ENCODE results near the gene NFAM1.
A peak's percentile ranks its signal among the peaks of the same experiment; 100 is the strongest.

NFAM1 gene, protein sequence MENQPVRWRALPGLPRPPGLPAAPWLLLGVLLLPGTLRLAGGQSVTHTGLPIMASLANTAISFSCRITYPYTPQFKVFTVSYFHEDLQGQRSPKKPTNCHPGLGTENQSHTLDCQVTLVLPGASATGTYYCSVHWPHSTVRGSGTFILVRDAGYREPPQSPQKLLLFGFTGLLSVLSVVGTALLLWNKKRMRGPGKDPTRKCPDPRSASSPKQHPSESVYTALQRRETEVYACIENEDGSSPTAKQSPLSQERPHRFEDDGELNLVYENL

DNA sequence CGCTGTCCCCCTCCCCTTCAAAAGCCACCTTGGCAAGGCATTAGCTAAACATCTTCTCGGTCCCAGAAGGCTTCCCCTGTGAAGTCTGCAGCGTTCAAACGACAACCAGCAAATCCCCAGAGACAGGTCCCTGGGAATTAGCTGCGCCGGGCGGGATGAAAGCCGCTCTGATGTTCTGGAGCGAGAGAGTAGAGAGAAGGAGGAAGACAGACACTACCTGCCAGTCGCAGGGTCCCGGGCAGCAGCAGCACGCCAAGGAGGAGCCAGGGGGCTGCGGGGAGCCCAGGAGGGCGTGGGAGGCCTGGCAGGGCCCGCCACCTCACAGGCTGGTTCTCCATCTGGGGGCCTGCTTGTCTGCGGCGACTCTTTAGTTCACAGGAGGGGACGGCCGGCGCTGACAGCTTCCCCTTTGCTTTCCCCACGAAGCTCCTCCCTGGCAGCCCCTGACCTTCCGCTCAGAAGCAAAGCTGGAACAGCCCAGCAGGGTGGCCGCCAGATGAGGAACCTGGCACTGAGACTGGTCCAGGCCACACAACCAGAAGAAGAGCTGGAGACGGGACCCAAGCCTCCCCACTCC, at the start of gene NFAM1:
NFAM1 (minus strand) TSS at position 384 of the 577 bp plus-strand sequence; CDS start at position 338, 46 bp downstream.
- no peak for DNase-seq

DNA sequence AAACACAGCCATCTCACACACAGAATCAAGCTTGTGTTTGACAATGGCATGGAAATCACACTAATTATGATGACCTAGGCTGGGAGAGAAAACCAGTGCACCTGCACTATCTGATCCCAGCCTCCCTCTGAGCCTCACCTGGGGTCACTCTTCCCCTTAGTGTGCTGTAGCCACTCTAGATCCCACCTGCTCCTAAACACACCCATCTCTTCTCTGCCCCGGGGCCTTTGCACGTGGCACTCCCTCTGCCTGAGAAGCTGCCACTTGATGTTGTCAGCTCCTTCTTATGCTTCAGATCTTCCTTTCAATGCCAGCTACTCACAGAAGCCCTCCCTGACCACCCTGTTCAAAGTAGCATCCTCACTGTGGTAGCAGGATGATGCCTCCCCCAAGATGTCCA, 42.9 kb upstream of the NFAM1 start:
- DNase-seq = no peak

DNA sequence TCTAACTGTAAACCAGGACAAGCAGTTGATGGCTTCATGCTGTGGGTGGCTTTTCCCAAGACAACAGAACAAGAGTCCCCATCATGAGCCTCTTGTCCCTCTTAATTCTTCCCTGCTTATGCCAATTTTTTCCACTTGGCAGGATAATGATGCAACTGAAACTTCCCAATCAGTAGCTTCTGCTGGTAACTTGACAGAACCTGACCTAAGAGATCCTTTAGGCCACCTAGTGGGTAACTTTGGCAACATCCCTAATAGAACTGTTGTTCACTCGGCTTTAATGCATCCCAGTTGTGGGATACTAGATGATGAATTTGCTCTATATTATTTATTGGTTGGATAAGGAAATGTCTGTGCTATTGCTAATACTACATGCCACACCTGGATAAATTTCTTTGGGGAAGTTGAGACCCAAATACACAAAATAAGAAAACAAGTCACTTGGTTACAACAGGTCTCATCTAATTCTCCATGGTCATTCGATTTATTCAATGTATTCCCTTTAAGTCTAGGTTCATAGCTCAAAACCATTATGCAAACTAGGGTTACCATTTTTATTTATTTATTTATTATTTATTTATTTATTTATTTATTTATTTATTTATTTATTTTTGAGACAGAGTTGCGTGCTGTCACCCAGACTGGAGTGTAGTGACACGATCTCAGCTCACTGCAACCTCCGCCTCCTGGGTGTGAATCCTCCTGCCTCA, 41.4 kb upstream of the NFAM1 start:
- DNase-seq = no peak

DNA sequence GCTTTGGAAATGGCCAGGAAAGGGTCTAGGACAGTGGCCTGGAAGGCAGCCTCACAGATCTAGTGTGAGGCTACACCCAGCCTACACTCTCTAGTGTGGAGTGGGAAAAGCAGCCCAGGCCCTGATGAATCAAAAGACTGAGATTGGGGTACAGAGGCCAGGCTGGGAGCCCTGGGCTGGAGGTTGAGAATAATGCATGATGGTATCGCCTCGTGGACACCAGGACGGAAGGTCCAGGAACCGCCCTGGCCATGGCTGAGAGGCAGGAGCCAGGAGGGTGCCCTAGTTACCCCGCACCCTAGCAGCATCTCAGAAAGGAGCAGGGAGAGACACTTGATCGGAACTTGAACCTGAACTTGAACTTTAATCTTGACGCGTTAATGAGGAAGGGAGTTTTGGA, 40.5 kb upstream of the NFAM1 start:
- DNase-seq = no peak

DNA sequence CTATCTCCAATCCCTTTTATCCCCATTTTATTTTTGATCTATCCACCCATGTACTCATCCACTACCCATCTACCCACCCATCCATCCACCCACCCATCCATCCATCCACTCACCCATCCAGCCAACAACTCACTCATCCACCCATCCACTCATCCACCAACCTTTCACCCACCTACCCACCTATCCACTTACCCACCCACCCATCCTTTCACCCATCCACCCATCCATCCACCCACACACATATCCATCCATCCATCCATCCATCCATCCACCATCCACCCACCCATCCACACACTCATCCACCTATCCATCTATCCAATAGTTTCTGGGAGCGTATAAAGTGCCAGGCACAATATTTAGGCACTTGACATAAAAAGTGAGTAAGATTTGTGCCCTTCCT, 39.2 kb upstream of the NFAM1 start:
- no peak for DNase-seq

DNA sequence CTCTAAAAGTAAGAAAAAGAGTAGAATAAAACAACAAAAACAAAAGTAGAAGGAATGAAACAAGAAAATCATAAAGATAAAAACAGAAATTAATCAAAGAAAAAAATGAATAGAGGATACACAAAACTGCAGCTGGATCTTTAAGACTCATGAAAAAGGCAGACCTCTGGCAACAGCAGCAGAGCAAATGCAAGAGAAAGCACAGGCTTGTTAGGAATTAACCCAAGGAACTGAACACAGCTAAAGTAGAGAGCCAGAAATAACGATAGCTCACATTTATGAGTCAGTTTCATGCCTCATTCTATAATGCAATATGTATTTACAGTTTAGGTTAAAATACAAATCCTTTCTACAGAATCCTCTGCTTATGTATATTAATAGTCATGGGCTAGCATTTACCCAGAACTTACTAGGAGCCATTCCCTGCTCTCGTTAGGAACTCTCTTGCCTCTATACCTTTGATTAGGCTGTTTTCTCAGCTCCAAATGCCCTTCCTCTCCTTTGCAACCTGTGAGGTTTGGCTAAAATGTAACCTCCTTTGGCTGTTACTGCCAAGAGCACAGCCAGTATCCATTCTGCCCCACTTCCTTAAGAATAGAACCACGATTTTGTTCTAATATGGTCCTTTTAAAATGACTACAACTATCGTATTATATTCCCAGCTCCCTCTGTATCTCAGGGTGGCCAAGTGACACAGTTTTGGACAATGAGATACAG, 38.3 kb upstream of the NFAM1 start:
- DNase-seq = no peak

DNA sequence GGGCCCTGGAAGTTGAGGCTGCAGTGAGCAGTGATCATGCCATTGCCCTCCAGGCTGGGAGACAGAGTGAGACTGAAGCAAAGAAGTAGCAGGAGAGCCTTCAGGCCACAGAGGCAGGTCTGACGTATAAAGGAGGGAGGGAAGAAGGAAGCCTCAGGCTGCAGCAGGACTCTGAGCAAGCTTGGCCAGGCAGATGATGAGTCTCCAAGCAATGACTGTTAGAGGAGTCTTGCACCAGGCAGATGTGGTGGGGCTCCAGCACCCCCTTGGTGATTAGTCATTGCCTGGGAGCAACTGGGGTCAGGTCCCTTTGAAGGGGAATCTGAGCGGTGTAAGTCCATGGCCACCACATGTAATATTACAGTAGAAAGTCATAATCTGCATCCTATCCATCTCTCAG, 36.6 kb upstream of the NFAM1 start:
- no peak for DNase-seq

DNA sequence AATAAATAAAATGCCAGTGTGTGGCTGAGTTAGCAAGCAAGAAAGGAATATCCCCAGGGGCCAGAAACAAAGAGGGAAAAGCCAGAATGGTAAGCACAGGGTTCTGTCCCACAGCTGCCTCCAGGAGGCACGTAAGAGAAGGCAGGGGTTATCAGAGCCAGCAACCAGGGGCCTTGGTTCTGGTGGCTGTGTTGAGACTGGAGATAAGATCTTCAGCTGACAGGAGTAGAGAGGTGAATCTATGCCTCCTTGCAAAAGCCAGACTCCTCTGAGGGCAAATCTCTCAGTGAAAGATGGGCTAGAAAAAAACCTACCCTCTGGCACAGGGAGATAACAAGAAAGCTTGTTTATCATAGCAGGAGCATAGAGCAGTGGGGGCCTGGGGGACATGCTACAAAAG, 29.8 kb upstream of the NFAM1 start:
- DNase-seq = peak; percentile 20

DNA sequence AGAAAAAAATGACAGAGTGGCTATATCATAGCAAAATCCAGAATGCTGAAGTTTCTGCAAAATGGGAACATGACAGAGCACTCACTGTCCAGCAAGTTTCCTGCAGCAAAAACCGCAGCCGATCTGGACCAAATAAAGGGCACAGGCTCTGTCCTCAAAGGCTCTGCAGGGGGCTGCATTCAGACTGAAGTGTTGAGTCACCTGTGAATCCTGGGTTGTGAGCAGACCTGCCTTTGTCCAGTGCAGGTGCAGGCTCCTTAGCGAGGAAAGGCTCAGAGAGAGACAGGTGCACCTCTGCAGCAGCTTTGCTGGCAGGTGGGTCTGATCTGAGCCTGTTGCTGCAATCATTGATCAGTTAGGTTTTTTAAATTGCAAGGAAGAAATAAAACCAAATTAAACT, 29.3 kb upstream of the NFAM1 start:
- DNase-seq = peak; percentile 33

DNA sequence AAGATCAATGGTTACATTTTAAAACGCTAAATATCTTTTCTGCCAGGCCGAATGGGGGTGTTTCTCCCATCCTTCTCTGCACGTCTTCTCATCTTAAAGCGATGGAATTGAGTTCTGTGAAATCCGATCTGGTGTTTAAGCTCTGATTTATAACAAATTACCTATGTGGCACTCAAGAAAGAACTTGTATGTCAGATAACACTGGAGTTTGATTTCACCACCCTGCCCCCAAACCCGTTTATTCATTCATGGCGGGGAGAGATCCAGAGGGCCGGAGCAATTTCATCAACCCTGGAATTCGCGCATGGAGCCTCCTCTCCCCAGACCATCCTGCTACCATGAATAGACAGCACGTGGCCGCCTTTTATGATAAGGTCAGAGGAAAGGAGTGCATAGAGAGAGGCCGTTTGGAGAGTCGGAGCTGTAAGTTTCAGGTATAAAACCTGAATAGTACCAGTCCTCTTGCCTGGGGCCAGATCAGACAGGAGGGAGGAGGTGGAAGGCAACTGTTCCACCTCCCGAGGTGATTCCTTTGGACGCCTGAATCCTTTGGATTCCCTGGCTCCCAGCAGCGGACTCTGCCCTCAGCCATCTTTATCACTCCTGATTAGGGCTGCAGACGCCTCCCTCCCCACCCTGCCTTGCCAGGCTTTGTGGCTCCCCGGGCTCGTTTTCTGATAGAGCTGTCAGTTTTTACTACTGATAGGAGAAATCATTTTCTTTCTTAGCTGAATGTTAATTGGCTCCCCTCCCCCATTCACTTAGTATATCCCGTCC, 27.3 kb upstream of the NFAM1 start:
- DNase-seq = no peak

DNA sequence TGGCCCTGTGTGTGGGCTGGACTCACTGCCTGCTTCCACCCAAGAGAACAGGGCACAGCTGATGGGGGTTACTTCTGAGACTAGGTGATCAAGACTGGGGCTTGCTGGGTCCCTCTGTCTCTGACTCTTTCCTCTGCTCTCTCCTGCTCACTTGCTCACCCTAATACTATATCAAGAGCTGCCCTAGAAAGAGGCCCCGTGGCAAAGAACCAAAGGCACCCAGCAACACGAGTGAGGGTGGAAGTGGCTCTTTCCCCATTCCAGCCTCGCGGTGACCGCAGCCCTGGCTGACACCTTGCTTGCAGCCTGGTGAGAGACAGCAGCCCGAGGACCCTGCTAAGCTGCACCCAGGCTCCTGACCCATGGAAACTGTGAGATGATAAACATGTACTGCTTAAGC, 20.7 kb upstream of the NFAM1 start:
- DNase-seq = no peak

DNA sequence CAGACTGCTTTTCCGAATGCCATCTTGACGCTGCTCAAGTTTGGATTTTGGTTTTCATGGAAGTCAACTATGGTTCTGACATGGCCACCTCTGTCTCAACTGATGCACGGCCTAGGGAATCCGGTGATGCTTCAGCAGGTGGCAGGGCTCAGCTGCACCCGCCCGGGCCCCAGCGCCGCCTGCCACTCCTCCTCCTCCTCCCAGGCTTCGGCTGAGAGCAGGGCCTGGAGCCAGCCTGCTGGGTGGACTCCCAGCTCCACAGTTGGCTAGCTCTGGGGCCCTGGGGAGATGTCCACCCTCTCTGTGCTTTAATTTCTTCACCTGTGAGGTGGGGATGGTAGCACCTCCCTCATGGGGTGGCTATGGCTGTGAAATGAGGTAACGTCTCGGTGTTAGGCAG, 20.3 kb upstream of the NFAM1 start:
- DNase-seq = no peak

DNA sequence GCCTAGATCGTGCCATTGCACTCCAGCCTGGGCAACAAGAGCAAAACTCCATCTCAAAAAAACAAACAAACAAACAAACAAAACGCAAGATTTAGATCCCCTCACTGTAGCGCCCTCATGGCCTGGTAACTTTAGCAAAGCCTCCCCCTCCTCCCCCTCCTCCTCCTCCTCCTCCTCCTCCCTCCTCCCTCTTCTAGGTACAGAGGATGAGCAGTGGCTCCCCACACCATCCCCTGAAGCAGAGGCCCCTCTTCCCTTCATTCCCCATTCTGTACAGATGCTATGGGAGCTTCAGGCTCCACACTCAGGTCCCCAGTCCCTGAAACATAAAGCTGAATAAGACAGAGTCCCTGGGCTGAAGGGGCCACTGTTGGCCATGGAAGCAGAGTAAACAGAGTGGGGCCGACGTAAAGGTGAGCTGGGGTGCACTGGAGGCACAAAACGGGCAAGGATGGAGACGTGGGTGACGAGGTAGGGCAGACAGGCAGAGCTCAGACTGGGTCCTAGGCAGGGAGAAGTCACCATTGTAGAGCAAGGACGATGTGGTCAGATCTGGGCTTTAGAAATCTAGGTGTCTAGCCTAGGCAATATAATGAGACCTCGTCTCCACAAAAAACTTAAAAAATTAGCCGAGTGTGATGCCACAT, 19.4 kb upstream of the NFAM1 start:
- no peak for DNase-seq

DNA sequence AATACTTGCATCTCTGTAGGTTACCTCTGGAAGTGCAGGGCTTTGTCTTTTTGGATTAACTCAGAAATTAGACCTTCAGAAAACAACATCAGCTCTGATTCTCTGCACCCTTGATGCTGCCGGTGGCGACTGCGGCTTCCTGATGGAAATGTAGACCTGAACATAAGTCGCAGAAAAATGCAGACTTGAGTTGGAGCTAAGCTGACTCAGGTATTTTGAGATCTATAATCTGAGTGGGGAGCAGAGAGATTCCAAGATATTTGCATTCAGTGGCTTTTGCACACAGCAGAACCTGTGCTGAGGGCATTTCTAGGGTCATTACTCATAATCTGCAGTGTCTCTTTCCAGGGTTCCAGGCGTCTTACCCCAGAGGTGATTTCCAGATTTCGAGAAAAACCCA, 18.7 kb upstream of the NFAM1 start:
- no peak for DNase-seq

DNA sequence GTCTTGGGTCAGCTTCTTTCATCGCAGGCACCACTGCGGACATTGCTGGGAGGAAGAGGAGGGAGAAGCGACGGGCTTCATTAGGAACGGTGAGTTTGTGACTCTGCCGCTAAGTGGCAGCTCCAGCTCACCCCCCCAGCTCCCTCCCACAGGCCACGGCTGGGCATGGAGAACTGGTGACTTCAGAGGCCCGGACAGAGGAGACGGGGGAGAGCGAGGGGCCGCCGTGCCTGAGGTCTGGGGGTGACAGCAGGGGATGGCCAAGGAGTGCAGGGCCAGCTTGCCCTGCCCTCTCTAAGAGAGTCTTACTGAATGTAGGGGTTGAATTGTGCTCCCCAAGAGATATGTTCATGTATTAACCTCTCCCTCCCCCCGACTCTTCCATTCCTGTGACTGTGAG, 13.9 kb upstream of the NFAM1 start:
- DNase-seq = no peak

DNA sequence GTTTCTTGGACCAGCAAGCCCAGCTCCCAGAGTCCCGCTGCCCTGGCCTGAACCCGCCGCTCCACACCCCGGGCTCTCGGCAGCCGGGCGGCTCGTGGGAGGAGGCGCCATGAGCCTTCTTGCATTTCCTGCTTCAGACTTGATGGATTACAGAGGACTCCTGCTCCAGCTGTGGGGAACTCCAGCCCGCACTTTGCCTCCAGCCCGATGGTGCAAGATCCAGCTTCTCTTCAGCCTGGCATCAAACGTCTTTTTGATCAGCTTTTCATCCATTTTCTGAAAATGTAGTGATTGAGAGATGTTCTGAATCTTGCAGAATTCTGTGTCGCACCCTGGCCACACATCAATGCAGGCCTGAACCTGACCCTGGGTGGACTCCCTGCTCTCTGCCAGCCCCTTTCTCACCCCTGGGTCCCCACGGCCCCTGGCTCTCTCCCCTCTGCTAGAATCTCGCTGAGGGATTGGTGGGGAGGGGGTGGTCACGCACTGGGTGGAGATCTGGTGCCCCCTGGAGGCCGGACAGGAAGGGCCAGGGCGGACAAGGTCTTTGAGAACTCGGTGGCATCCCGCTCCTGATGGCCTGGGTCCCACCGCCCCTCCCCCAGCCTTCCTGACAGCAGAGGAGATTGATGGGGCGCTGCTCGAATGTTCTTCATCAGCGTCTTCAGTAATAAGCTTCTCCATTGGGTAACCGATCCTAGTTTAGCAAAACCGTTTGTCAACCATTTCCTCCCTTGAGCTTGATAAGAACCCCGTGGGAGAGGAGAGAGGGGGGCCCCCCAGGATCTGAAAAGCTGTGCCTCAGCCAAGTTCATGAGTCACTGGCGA, 12.1 kb upstream of the NFAM1 start:
- peak; percentile 45 for DNase-seq

DNA sequence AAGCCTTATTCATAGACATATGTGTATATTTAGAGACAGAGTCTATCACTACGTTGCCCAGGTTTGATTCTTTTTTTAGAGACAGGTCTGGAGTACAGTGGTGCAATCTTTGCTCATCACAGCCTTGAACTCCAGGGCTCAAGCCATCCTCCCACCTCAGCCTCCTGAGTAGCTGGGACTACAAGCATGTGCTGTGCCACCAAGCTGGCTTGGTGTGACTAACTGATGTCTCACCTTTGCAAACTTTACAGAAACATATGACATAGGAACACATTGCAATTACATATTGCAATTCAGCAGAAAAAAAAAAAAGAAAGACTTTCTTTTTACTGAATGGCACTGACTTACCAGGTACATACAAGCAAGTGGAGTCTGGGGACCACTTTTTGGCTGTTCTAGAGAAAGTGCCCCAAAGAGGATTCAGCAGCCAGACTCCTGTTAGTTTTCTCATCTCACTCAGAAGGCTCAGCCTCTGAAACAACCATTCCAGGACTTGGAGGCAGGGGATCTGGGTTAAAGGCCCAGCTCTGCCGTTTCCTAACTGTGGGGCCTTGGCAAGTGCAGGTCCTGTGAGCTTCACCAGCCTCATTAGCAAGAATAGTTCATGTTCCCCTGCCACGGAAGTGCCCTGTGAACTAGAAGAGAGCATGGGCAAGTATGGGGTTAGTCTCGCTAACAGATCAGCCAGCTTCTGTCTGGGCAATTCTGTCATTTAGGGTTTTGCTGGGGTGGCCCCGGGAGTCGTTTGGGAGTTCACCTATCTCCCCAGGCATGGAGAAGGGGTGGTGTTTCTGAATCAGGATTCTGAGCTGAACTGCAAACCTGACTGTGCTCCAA, 11.3 kb upstream of the NFAM1 start:
- DNase-seq = no peak

DNA sequence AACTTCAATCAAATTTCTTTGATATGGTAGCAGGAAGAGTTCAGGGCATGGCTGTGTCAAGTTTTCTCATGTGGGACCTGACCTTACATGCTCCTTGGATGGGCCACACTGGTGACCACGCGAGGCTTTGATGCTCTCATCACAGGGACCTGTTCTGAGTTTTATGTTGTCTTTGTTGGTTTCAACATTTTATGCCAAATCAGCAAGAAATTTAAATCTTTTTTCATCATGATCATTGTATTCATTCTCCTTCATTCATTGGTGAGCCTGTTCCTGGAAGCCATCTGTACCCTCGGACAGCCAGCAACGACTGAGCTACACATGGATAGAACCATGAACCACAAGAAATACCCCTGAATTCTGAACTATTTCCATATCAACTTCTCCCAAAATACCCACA, 10.5 kb upstream of the NFAM1 start:
- no peak for DNase-seq

DNA sequence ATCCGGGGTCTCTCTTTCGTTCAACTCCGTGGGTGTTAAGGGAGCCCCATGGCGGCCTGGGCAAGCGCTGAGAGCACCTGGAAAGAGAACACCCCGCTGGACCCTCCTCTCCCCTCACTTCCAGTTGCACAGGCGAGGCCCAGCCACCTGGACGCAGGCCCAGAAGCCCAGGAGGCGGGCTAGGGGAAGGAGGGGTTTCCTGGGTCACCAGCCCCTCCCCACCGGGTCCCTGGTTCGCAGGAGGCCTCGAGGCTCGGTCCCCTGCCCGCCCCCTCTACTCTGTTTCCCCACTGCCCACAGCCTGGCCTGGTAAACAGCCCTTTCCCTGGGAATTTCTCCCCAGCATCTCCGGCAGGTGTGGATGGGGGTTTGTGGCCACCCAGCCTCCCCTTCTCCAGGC, 8.5 kb upstream of the NFAM1 start:
- no peak for DNase-seq

DNA sequence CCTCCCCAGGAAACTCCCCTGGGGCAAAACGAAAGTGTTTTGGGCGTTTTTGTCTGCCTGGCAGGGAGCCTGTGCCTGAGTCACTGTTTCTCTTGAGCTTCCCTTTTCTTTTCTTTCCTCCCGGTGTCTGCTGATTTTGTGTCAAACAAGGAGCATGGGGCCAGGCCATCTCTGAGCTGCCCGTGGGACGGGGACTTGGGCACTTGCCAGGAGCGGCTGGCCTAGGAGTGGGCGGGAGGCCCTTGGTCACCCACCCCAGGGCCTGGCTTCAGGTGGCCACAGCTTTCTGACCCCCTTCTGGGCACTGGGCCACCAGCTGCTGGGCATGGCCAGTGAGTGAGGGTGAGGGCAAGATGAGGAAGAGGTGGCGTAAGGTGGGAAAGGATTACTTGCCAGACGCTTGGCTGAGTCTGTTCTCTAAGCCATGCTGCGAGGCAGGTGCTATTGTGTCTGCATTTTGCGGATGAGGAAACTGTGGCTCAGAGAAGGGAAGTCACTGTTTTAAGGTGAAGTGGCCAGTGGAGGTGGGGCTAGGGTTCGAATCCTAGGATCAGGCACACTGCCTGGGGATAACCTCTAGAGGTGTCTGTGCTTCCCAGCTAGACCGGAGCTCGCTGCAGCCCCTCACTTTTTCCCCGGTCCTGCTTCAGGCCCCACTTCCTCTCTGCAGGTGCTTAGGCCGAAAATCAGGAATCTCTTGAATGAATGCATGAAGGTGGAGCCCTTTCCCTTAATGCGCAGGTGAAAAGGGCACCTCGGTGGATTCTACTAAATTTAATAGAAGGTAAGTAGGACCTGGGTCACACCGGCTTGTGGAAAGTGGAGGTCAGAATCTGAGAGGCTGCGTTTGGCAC, 7.8 kb upstream of the NFAM1 start:
- no peak for DNase-seq
